ENCODE measurements around the gene FBXW8.
"Not testable (repeated sequence)": the region's sequence is repeated elsewhere in the genome, so short reads cannot be mapped to it uniquely, and the experiment has no call there.

Gene FBXW8

GRCh38 chr12:117053597-117054201, 142.9 kb downstream of the FBXW8 start:
- no peak for DNase-seq (ENCODE audit: low spot score)

- no peak for DNase-seq (ENCODE audit: low spot score)
These were observed 143.5 kb downstream of the FBXW8 start for GRCh38 chr12:117054279-117054678.

GRCh38 chr12:117057626-117058025, 146.9 kb downstream of the FBXW8 start:
- not testable (repeated sequence) for DNase-seq (ENCODE audit: low spot score)

- DNase-seq (ENCODE audit: low spot score), result no peak
These were observed 147.8 kb downstream of the FBXW8 start for GRCh38 chr12:117058442-117059072.

GRCh38 chr12:117059156-117059555, 148.4 kb downstream of the FBXW8 start:
- no peak for DNase-seq (ENCODE audit: low spot score)

- DNase-seq (ENCODE audit: low spot score), result no peak
These were observed 149.6 kb downstream of the FBXW8 start for GRCh38 chr12:117060246-117060928.

GRCh38 chr12:117060929-117061305, 150.2 kb downstream of the FBXW8 start:
- no peak for DNase-seq (ENCODE audit: low spot score)

GRCh38 chr12:117061555-117062079, 150.9 kb downstream of the FBXW8 start:
- no peak for DNase-seq (ENCODE audit: low spot score)

- peak; percentile 57 for DNase-seq (ENCODE audit: low spot score)
These were observed 152.6 kb downstream of the FBXW8 start for GRCh38 chr12:117063162-117063911.

GRCh38 chr12:117064049-117064448, 153.3 kb downstream of the FBXW8 start:
- no peak for DNase-seq (ENCODE audit: low spot score)

- DNase-seq (ENCODE audit: low spot score), result no peak
These were observed 153.8 kb downstream of the FBXW8 start for GRCh38 chr12:117064596-117064995.

GRCh38 chr12:117067016-117067415, 156.3 kb downstream of the FBXW8 start:
- no peak for DNase-seq (ENCODE audit: low spot score)

GRCh38 chr12:117067638-117068037, 156.9 kb downstream of the FBXW8 start:
- no peak for DNase-seq (ENCODE audit: low spot score)

- no peak for DNase-seq (ENCODE audit: low spot score)
These were observed 157.7 kb downstream of the FBXW8 start for GRCh38 chr12:117068492-117068891.

GRCh38 chr12:117069101-117069797, 158.5 kb downstream of the FBXW8 start:
- no peak for DNase-seq (ENCODE audit: low spot score)

- DNase-seq (ENCODE audit: low spot score), result no peak
These were observed 159.5 kb downstream of the FBXW8 start for GRCh38 chr12:117069926-117070900.

GRCh38 chr12:117071009-117071408, 160.3 kb downstream of the FBXW8 start:
- no peak for DNase-seq (ENCODE audit: low spot score)

- no peak for DNase-seq (ENCODE audit: low spot score)
These were observed 161.4 kb downstream of the FBXW8 start for GRCh38 chr12:117072106-117072505.

GRCh38 chr12:117072736-117073490, 162.2 kb downstream of the FBXW8 start:
- no peak for DNase-seq (ENCODE audit: low spot score)

GRCh38 chr12:117073611-117074010, 162.9 kb downstream of the FBXW8 start:
- no peak for DNase-seq (ENCODE audit: low spot score)
